Body of pancreas (tissue), 4 donors: ENCODE measurements around the gene TPD52L2.
A peak's percentile ranks its signal among the peaks of the same experiment; 100 is the strongest.

Source experiments
- CTCF ChIP-seq, 7 experiments: fragments of 450-650 bp in 4 of 7; fragments of 200-600 bp in 3 of 7; sonication (generic) in 3 of 7; IDR thresholded peaks; one replicate each; pipeline ENCODE4 v1.5.1; 2016 to 2019; ENCODE audit warnings: antibody characterized with exemption in 7 of 7
- POLR2A ChIP-seq, 3 donors: fragments of 450-650 bp; IDR thresholded peaks; one replicate each; pipeline ENCODE4 v1.6.1; 2016; ENCODE audit warnings: antibody characterized with exemption in 3 of 3, mild to moderate bottlenecking in 2 of 3

GRCh38 chr20:63863798-63864544 is 1.1 kb upstream of the TPD52L2 start:
- TF ChIP-seq CTCF (IDR thresholded peaks at IDR 0.05) (peak; percentile 26 to 81 (median 74)), POLR2A (IDR thresholded peaks at IDR 0.05) (no peak)
